ENCODE results near the gene ZBTB47. TPM values are rescaled to one million over a fixed set of nuclear protein-coding genes. Genes with fewer than 3 reads are reported as not detected.

ZBTB47 gene
- polyA plus RNA-seq, 1 experiment, result 7.8 TPM

- no peak overlapping the region for H3K4me3 ChIP-seq (ENCODE audit: low read depth, low read length)
- no peak overlapping the region for H3K27ac ChIP-seq (ENCODE audit: low read depth, low read length)
- DNase-seq (ENCODE audit: low read depth, low spot score), result no peak
- no peaks in the 10 kb centered on the region; the same call in 1 of the 2 replicates for H3K9me3 ChIP-seq (ENCODE audit: control insufficient read depth, insufficient read depth, low read length)
- no peak for TF ChIP-seq CTCF (IDR thresholded peaks at IDR 0.05; ENCODE audit: low read depth, low read length)
- H3K27me3 ChIP-seq (ENCODE audit: control insufficient read depth, insufficient read depth, low read length), result no peaks in the 10 kb centered on the region
- ChIA-PET POLR2A (no interaction called here), CTCF (no interaction called here)
These were observed 4.2 kb downstream of the ZBTB47 start for GRCh38 chr3:42657675-42658074.

- TF ChIP-seq CTCF (IDR thresholded peaks at IDR 0.05; ENCODE audit: low read depth, low read length), result no peak
- no peak for DNase-seq (ENCODE audit: low read depth, low spot score)
- Histone ChIP-seq H3K4me3 (ENCODE audit: low read depth, low read length) (no peak overlapping the region), H3K27ac (ENCODE audit: low read depth, low read length) (no peak overlapping the region), H3K9me3 (ENCODE audit: control insufficient read depth, insufficient read depth, low read length) (no peaks in the 10 kb centered on the region; the same call in 1 of the 2 replicates), H3K27me3 (ENCODE audit: control insufficient read depth, insufficient read depth, low read length) (no peaks in the 10 kb centered on the region)
- CTCF ChIA-PET, result no interaction called here
- POLR2A ChIA-PET, result no interaction called here
These were observed 4.7 kb downstream of the ZBTB47 start for GRCh38 chr3:42658091-42658770.

GRCh38 chr3:42658771-42659390, 5.4 kb downstream of the ZBTB47 start:
- no peak overlapping the region for H3K27ac ChIP-seq (ENCODE audit: low read depth, low read length)
- no peak for TF ChIP-seq CTCF (IDR thresholded peaks at IDR 0.05; ENCODE audit: low read depth, low read length)
- H3K27me3 ChIP-seq (ENCODE audit: control insufficient read depth, insufficient read depth, low read length), result no peaks in the 10 kb centered on the region
- no peak overlapping the region for H3K4me3 ChIP-seq (ENCODE audit: low read depth, low read length)
- H3K9me3 ChIP-seq (ENCODE audit: control insufficient read depth, insufficient read depth, low read length), result no peaks in the 10 kb centered on the region; the same call in 1 of the 2 replicates
- CTCF ChIA-PET, result no interaction called here
- DNase-seq (ENCODE audit: low read depth, low spot score), result no peak
- POLR2A ChIA-PET, result no interaction called here

GRCh38 chr3:42659451-42660130, 6.1 kb downstream of the ZBTB47 start:
- DNase-seq (ENCODE audit: low read depth, low spot score), result no peak
- Histone ChIP-seq H3K9me3 (ENCODE audit: control insufficient read depth, insufficient read depth, low read length) (no peaks in the 10 kb centered on the region; the same call in 1 of the 2 replicates), H3K27me3 (ENCODE audit: control insufficient read depth, insufficient read depth, low read length) (no peaks in the 10 kb centered on the region), H3K27ac (ENCODE audit: low read depth, low read length) (no peak overlapping the region), H3K4me3 (ENCODE audit: low read depth, low read length) (no peak overlapping the region)
- no peak for TF ChIP-seq CTCF (IDR thresholded peaks at IDR 0.05; ENCODE audit: low read depth, low read length)
- CTCF ChIA-PET, result no interaction called here
- POLR2A ChIA-PET, result no interaction called here

GRCh38 chr3:42660131-42660715, 6.7 kb downstream of the ZBTB47 start:
- POLR2A ChIA-PET, result no interaction called here
- TF ChIP-seq CTCF (IDR thresholded peaks at IDR 0.05; ENCODE audit: low read depth, low read length), result no peak
- DNase-seq (ENCODE audit: low read depth, low spot score), result no peak
- Histone ChIP-seq H3K27me3 (ENCODE audit: control insufficient read depth, insufficient read depth, low read length) (no peaks in the 10 kb centered on the region), H3K27ac (ENCODE audit: low read depth, low read length) (no peak overlapping the region), H3K9me3 (ENCODE audit: control insufficient read depth, insufficient read depth, low read length) (no peaks in the 10 kb centered on the region), H3K4me3 (ENCODE audit: low read depth, low read length) (no peak overlapping the region)
- CTCF ChIA-PET, result no interaction called here
